GM23338 (cell line): ENCODE data around the gene ZBTB2. TPM values are rescaled to one million over a fixed set of nuclear protein-coding genes. Genes with fewer than 3 reads are reported as not detected.
"Not testable (repeated sequence)": the region's sequence is repeated elsewhere in the genome, so short reads cannot be mapped to it uniquely, and the experiment has no call there.

Source experiments
- ATAC-seq: fragments of 200-7000 bp; cut with Tn5 transposase; 3 replicates; pipeline ENCODE4 v1.9.1; 2020
- DNase-seq: peaks from one replicate; pipeline ENCODE4 v3.0.0-alpha.2; 2015; ENCODE audit warnings: low spot score
- H2AFZ ChIP-seq: fragments of 200-600 bp; sonication (generic); 2 replicates; pipeline ENCODE4 v1.8.0; 2016; ENCODE audit warnings: antibody characterized with exemption, mild to moderate bottlenecking, moderate library complexity
- H3F3A ChIP-seq: fragments of 200-600 bp; sonication (generic); replicated peaks from 2 replicates; pipeline ENCODE4 v1.8.0; 2017; ENCODE audit warnings: antibody characterized with exemption, mixed run types, low read depth
- H3K27ac ChIP-seq: fragments of 200-600 bp; sonication (generic); 2 replicates; pipeline ENCODE4 v1.6.1; 2016; ENCODE audit warnings: low read depth
- H3K27me3 ChIP-seq: fragments of 200-600 bp; sonication (generic); 2 replicates; pipeline ENCODE4 v1.8.0; 2016; ENCODE audit warnings: mild to moderate bottlenecking, mixed run types, moderate library complexity; ENCODE audit not compliant: insufficient read depth
- H3K36me3 ChIP-seq: fragments of 200-600 bp; sonication (generic); 2 replicates; pipeline ENCODE4 v1.8.0; 2016; ENCODE audit warnings: mild to moderate bottlenecking; ENCODE audit not compliant: insufficient read depth
- H3K4me1 ChIP-seq: fragments of 200-600 bp; sonication (generic); 2 replicates; pipeline ENCODE4 v1.8.0; 2016; ENCODE audit warnings: mild to moderate bottlenecking, moderate library complexity; ENCODE audit not compliant: insufficient read depth
- H3K4me2 ChIP-seq: fragments of 200-600 bp; sonication (generic); 2 replicates; pipeline ENCODE4 v1.7.1; 2017; ENCODE audit warnings: mixed run types
- H3K4me3 ChIP-seq: fragments of 200-600 bp; sonication (generic); 2 replicates; pipeline ENCODE4 v1.6.1; 2016; ENCODE audit warnings: mixed run types
- H3K79me2 ChIP-seq: fragments of 200-600 bp; sonication (generic); replicated peaks from 2 replicates; pipeline ENCODE4 v1.8.0; 2017; ENCODE audit warnings: mild to moderate bottlenecking; ENCODE audit not compliant: insufficient read depth
- H3K9me2 ChIP-seq: fragments of 200-600 bp; sonication (generic); 2 replicates; pipeline ENCODE4 v1.8.0; 2017; ENCODE audit not compliant: insufficient read depth
- H4K20me1 ChIP-seq: fragments of 200-600 bp; sonication (generic); replicated peaks from 2 replicates; pipeline ENCODE4 v1.8.0; 2017; ENCODE audit warnings: mild to moderate bottlenecking; ENCODE audit not compliant: insufficient read depth
- H3K27ac Mint-ChIP-seq: 2 replicates; pipeline ENCODE4 v1.8.0; 2020; ENCODE audit warnings: inconsistent platforms, mild to moderate bottlenecking, moderate library complexity, mixed read lengths
- H3K27me3 Mint-ChIP-seq: 3 replicates; pipeline ENCODE4 v1.8.0; 2022; ENCODE audit warnings: low read depth, mild to moderate bottlenecking, moderate library complexity, mixed read lengths, inconsistent platforms; ENCODE audit not compliant: insufficient read depth, poor library complexity
- H3K36me3 Mint-ChIP-seq: 3 replicates; pipeline ENCODE4 v1.8.0; 2021; ENCODE audit warnings: low read depth, mild to moderate bottlenecking, inconsistent platforms, moderate library complexity, mixed read lengths
- H3K4me1 Mint-ChIP-seq: 3 replicates; pipeline ENCODE4 v1.8.0; 2020; ENCODE audit warnings: mild to moderate bottlenecking, inconsistent platforms, mixed read lengths
- H3K4me3 Mint-ChIP-seq: 3 replicates; pipeline ENCODE4 v1.8.0; 2021; ENCODE audit warnings: moderate library complexity, mild to moderate bottlenecking, inconsistent platforms, mixed read lengths
- H3K9me3 Mint-ChIP-seq: 3 replicates; pipeline ENCODE4 v1.8.0; 2020; ENCODE audit warnings: moderate library complexity, mild to moderate bottlenecking, inconsistent platforms, mixed read lengths
- CTCF ChIP-seq, 2 experiments: fragments of 200-600 bp in 1 of 2; sonication (generic) in 1 of 2; conservative IDR thresholded peaks; 2 replicates each; pipeline versions ENCODE4 v1.5.1 to v1.6.1; 2016 to 2017; ENCODE audit warnings: antibody characterized with exemption in 2 of 2, low read depth in 2 of 2, mild to moderate bottlenecking in 2 of 2, moderate library complexity in 1 of 2
- EZH2phosphoT487 ChIP-seq: fragments of 200-600 bp; sonication (generic); IDR thresholded peaks from one replicate; pipeline ENCODE4 v1.8.1; 2018; ENCODE audit warnings: antibody characterized with exemption; ENCODE audit not compliant: unreplicated experiment
- JUNB ChIP-seq: IDR thresholded peaks from one replicate; pipeline ENCODE4 v1.6.1; 2016; ENCODE audit warnings: antibody characterized with exemption; ENCODE audit not compliant: unreplicated experiment
- NANOG ChIP-seq: IDR thresholded peaks from 2 replicates; pipeline ENCODE4 v1.6.1; 2016; ENCODE audit warnings: antibody characterized with exemption, borderline replicate concordance
- POLR2AphosphoS5 ChIP-seq: IDR thresholded peaks from 2 replicates; pipeline ENCODE4 v1.6.1; 2016; ENCODE audit warnings: antibody characterized with exemption, low read depth
- REST ChIP-seq: IDR thresholded peaks from one replicate; pipeline ENCODE4 v1.6.1; 2018; ENCODE audit warnings: antibody characterized with exemption; ENCODE audit not compliant: unreplicated experiment
- STAT1 ChIP-seq: IDR thresholded peaks from one replicate; pipeline ENCODE4 v1.6.1; 2016; ENCODE audit warnings: antibody characterized with exemption; ENCODE audit not compliant: unreplicated experiment
- ZNF114 ChIP-seq: fragments of 250-450 bp; sonication (Bioruptor Pico); IDR thresholded peaks from 2 replicates; pipeline ENCODE4 v1.5.0; 2020; ENCODE audit warnings: mild to moderate bottlenecking, moderate library complexity
- polyA plus RNA-seq: library from polyadenylated mRNA; unstranded; fragments of >200 nt; fragmentation: Nextera tagmentation; extraction: Ambion mirVana; gene quantifications from 2 replicates; pipeline ENCODE4 v1.2.1, GENCODE V29; 2016
- total RNA-seq: library from RNA; depleted of rRNA; stranded (reverse); fragments of >200 nt; shearing (Covaris generic); gene quantifications from 2 replicates; pipeline ENCODE4 v1.2.3, GENCODE V29; 2014
- TF ChIP-seq, protein P1 (sequence below): IDR thresholded peaks from 2 replicates; pipeline ENCODE4 v1.6.1; 2016; ENCODE audit warnings: antibody characterized with exemption
- TF ChIP-seq, protein P2 (sequence below): fragments of 250-450 bp; sonication (Bioruptor Pico); IDR thresholded peaks from 2 replicates; pipeline ENCODE4 v1.5.0; 2020; ENCODE audit warnings: mild to moderate bottlenecking, moderate library complexity

Gene ZBTB2
- total and polyA plus RNA-seq, 2 experiments from 2014 or later: 11.4 to 21.9 TPM

DNA sequence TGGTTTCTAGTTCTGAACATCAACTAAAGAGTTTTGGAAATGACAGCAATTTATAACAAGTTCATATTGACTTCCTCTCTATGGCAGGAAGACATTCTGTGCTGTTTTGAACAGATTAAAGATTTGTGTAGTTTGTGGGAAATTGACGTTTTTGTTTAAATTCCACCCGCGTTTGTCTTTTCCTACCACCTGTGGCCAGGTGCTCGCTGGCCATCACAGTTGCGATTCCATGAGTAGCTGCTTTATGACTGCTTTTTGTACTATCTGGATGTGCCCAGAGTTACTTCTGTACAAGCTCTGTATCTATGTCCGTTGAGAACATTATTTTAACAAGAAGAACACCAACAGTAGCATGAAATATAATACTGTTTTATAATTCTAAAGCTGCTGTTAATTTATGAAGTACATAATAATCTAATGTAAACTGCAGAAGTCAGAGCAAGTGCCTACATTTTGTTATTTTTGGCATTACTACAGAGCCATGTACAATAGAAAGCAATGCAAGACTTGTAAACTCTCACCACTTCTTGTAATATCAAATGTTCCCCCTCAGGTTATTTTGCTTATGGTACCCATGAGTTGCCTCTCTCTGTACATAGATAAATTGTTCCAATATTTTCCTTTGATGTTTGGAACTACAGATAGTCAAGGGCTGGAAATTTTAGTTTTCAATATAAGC, 33.5 kb downstream of the ZBTB2 start:
- H3K27ac ChIP-seq: no peak overlapping the region
- H3K4me2 ChIP-seq: no peak overlapping the region
- H3K4me1 Mint-ChIP-seq: 0 out of 3 replicates have a peak, but pooled peaks cover under 1% of the 10 kb centered on the region
- ATAC-seq: no peak
- 0 out of 2 replicates have a peak, but pooled peaks cover 3% of the 10 kb centered on the region for H4K20me1 ChIP-seq
- H3K4me3 ChIP-seq: no peak overlapping the region
- H2AFZ ChIP-seq: no peak overlapping the region
- peaks cover 12% of the 10 kb centered on the region; the same call in 2 of the 3 replicates for H3K36me3 Mint-ChIP-seq
- no peaks in the 10 kb centered on the region for H3K27me3 ChIP-seq
- H3K27ac Mint-ChIP-seq: no peak overlapping the region
- no peaks in the 10 kb centered on the region for H3K9me2 ChIP-seq
- no peak overlapping the region for H3K4me3 Mint-ChIP-seq
- H3K9me3 Mint-ChIP-seq: no peaks in the 10 kb centered on the region
- no peaks in the 10 kb centered on the region for H3F3A ChIP-seq
- DNase-seq: no peak
- H3K27me3 Mint-ChIP-seq: no peaks in the 10 kb centered on the region
- H3K36me3 ChIP-seq: no peaks in the 10 kb centered on the region
- TF ChIP-seq, protein P1, sequence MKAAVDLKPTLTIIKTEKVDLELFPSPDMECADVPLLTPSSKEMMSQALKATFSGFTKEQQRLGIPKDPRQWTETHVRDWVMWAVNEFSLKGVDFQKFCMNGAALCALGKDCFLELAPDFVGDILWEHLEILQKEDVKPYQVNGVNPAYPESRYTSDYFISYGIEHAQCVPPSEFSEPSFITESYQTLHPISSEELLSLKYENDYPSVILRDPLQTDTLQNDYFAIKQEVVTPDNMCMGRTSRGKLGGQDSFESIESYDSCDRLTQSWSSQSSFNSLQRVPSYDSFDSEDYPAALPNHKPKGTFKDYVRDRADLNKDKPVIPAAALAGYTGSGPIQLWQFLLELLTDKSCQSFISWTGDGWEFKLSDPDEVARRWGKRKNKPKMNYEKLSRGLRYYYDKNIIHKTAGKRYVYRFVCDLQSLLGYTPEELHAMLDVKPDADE: no peak
- TF ChIP-seq, protein P2, sequence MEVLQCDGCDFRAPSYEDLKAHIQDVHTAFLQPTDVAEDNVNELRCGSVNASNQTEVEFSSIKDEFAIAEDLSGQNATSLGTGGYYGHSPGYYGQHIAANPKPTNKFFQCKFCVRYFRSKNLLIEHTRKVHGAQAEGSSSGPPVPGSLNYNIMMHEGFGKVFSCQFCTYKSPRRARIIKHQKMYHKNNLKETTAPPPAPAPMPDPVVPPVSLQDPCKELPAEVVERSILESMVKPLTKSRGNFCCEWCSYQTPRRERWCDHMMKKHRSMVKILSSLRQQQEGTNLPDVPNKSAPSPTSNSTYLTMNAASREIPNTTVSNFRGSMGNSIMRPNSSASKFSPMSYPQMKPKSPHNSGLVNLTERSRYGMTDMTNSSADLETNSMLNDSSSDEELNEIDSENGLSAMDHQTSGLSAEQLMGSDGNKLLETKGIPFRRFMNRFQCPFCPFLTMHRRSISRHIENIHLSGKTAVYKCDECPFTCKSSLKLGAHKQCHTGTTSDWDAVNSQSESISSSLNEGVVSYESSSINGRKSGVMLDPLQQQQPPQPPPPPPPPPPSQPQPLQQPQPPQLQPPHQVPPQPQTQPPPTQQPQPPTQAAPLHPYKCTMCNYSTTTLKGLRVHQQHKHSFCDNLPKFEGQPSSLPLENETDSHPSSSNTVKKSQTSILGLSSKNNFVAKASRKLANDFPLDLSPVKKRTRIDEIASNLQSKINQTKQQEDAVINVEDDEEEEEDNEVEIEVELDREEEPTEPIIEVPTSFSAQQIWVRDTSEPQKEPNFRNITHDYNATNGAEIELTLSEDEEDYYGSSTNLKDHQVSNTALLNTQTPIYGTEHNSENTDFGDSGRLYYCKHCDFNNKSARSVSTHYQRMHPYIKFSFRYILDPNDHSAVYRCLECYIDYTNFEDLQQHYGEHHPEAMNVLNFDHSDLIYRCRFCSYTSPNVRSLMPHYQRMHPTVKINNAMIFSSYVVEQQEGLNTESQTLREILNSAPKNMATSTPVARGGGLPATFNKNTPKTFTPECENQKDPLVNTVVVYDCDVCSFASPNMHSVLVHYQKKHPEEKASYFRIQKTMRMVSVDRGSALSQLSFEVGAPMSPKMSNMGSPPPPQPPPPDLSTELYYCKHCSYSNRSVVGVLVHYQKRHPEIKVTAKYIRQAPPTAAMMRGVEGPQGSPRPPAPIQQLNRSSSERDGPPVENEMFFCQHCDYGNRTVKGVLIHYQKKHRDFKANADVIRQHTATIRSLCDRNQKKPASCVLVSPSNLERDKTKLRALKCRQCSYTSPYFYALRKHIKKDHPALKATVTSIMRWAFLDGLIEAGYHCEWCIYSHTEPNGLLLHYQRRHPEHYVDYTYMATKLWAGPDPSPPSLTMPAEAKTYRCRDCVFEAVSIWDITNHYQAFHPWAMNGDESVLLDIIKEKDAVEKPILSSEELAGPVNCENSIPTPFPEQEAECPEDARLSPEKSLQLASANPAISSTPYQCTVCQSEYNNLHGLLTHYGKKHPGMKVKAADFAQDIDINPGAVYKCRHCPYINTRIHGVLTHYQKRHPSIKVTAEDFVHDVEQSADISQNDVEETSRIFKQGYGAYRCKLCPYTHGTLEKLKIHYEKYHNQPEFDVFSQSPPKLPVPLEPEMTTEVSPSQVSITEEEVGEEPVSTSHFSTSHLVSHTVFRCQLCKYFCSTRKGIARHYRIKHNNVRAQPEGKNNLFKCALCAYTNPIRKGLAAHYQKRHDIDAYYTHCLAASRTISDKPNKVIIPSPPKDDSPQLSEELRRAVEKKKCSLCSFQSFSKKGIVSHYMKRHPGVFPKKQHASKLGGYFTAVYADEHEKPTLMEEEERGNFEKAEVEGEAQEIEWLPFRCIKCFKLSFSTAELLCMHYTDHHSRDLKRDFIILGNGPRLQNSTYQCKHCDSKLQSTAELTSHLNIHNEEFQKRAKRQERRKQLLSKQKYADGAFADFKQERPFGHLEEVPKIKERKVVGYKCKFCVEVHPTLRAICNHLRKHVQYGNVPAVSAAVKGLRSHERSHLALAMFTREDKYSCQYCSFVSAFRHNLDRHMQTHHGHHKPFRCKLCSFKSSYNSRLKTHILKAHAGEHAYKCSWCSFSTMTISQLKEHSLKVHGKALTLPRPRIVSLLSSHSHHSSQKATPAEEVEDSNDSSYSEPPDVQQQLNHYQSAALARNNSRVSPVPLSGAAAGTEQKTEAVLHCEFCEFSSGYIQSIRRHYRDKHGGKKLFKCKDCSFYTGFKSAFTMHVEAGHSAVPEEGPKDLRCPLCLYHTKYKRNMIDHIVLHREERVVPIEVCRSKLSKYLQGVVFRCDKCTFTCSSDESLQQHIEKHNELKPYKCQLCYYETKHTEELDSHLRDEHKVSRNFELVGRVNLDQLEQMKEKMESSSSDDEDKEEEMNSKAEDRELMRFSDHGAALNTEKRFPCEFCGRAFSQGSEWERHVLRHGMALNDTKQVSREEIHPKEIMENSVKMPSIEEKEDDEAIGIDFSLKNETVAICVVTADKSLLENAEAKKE: no peak
- TF ChIP-seq NANOG (no peak), POLR2AphosphoS5 (no peak), ZNF114 (CRISPR knock-in tag) (no peak), STAT1 (no peak), REST (no peak), CTCF (conservative IDR thresholded peaks at IDR 0.05; ENCODE audit: low read depth in 2 of 2) (no peak), JUNB (no peak), EZH2phosphoT487 (no peak)
- no peaks in the 10 kb centered on the region for H3K79me2 ChIP-seq
- H3K4me1 ChIP-seq: no peaks in the 10 kb centered on the region

- H3K27me3 Mint-ChIP-seq, DNase-seq, H3K9me2 ChIP-seq, H2AFZ ChIP-seq, H3K79me2 ChIP-seq, H3K9me3 Mint-ChIP-seq, H3F3A ChIP-seq, ATAC-seq, H4K20me1 ChIP-seq, H3K4me1 ChIP-seq, H3K4me3 ChIP-seq, H3K36me3 ChIP-seq, H3K27ac ChIP-seq, H3K4me1 Mint-ChIP-seq, H3K27me3 ChIP-seq, H3K4me2 ChIP-seq, H3K4me3 Mint-ChIP-seq: not testable (repeated sequence)
- Mint-ChIP-seq H3K36me3 (peaks cover 12% of the 10 kb centered on the region; the same call in 2 of the 3 replicates), H3K27ac (0 out of 2 replicates have a peak overlapping the region, but pooled peaks have one; percentile 39)
These were observed 34.4 kb downstream of the ZBTB2 start for GRCh38 chr6:151356983-151357382.
